ENCODE data around the gene GNB4. TPM values are rescaled to one million over a fixed set of nuclear protein-coding genes. Genes with fewer than 3 reads are reported as not detected.

The GNB4 gene
- total RNA-seq, 1 donor from 2014 or later, result 1.4 TPM

- H3K27ac Mint-ChIP-seq, result no peak overlapping the region
- H3K4me1 Mint-ChIP-seq (ENCODE audit: low read depth), result peaks cover 5% of the 10 kb centered on the region
- TF ChIP-seq CTCF (IDR thresholded peaks at IDR 0.05; ENCODE audit: unreplicated experiment), result no peak
- H3K9me3 Mint-ChIP-seq (ENCODE audit: low read depth), result no peaks in the 10 kb centered on the region
- H3K4me3 Mint-ChIP-seq (ENCODE audit: low read depth), result no peak overlapping the region
- H3K36me3 Mint-ChIP-seq (ENCODE audit: insufficient read depth), result no peaks in the 10 kb centered on the region
- no peaks in the 10 kb centered on the region for H3K27me3 Mint-ChIP-seq
- no peak for DNase-seq (ENCODE audit: low spot score, unreplicated experiment)
Observed at GRCh38 chr3:179432021-179432420, 19.2 kb downstream of the GNB4 start.

GRCh38 chr3:179430277-179430870 lies 20.9 kb downstream of the GNB4 start:
- no peak overlapping the region for H3K4me3 Mint-ChIP-seq (ENCODE audit: low read depth)
- no peak for DNase-seq (ENCODE audit: low spot score, unreplicated experiment)
- H3K27me3 Mint-ChIP-seq, result no peaks in the 10 kb centered on the region
- H3K36me3 Mint-ChIP-seq (ENCODE audit: insufficient read depth), result no peaks in the 10 kb centered on the region
- H3K9me3 Mint-ChIP-seq (ENCODE audit: low read depth), result no peaks in the 10 kb centered on the region
- no peak overlapping the region for H3K27ac Mint-ChIP-seq
- TF ChIP-seq CTCF (IDR thresholded peaks at IDR 0.05; ENCODE audit: unreplicated experiment), result no peak
- H3K4me1 Mint-ChIP-seq (ENCODE audit: low read depth), result peaks cover 5% of the 10 kb centered on the region

- Mint-ChIP-seq H3K9me3 (ENCODE audit: low read depth) (no peaks in the 10 kb centered on the region), H3K27ac (no peak overlapping the region), H3K4me3 (ENCODE audit: low read depth) (no peak overlapping the region), H3K27me3 (no peaks in the 10 kb centered on the region), H3K36me3 (ENCODE audit: insufficient read depth) (no peaks in the 10 kb centered on the region), H3K4me1 (ENCODE audit: low read depth) (peaks cover 5% of the 10 kb centered on the region)
- TF ChIP-seq CTCF (IDR thresholded peaks at IDR 0.05; ENCODE audit: unreplicated experiment), result no peak
- DNase-seq (ENCODE audit: low spot score, unreplicated experiment), result no peak
Observed at GRCh38 chr3:179428876-179429548, 22.3 kb downstream of the GNB4 start.

- Mint-ChIP-seq H3K4me3 (ENCODE audit: low read depth) (no peak overlapping the region), H3K4me1 (ENCODE audit: low read depth) (peaks cover 5% of the 10 kb centered on the region), H3K36me3 (ENCODE audit: insufficient read depth) (no peaks in the 10 kb centered on the region), H3K9me3 (ENCODE audit: low read depth) (no peaks in the 10 kb centered on the region), H3K27ac (no peak overlapping the region), H3K27me3 (no peaks in the 10 kb centered on the region)
- DNase-seq (ENCODE audit: low spot score, unreplicated experiment), result no peak
- TF ChIP-seq CTCF (IDR thresholded peaks at IDR 0.05; ENCODE audit: unreplicated experiment), result no peak
Observed at GRCh38 chr3:179425075-179425474, 26.2 kb downstream of the GNB4 start.

- H3K4me3 Mint-ChIP-seq (ENCODE audit: low read depth), result no peak overlapping the region
- DNase-seq (ENCODE audit: low spot score, unreplicated experiment), result no peak
- no peaks in the 10 kb centered on the region for H3K4me1 Mint-ChIP-seq (ENCODE audit: low read depth)
- H3K27me3 Mint-ChIP-seq, result no peaks in the 10 kb centered on the region
- TF ChIP-seq CTCF (IDR thresholded peaks at IDR 0.05; ENCODE audit: unreplicated experiment), result peak; percentile 38
- no peak overlapping the region for H3K27ac Mint-ChIP-seq
- no peaks in the 10 kb centered on the region for H3K9me3 Mint-ChIP-seq (ENCODE audit: low read depth)
- no peaks in the 10 kb centered on the region for H3K36me3 Mint-ChIP-seq (ENCODE audit: insufficient read depth)
Observed at GRCh38 chr3:179421500-179421899, 29.8 kb downstream of the GNB4 start.

All from progenitor cell of endocrine pancreas (in vitro differentiated cells).